GM19023 (cell line): ENCODE data around the gene NOA1.
"Not testable (repeated sequence)": the region's sequence is repeated elsewhere in the genome, so short reads cannot be mapped to it uniquely, and the experiment has no call there.

Experiments
- ATAC-seq: cut with Tn5 transposase; IDR thresholded peaks from one replicate; pipeline ENCODE4 v1.9.1; 2021; ENCODE audit warnings: mild to moderate bottlenecking, moderate library complexity; ENCODE audit not compliant: unreplicated experiment

The NOA1 gene

DNA sequence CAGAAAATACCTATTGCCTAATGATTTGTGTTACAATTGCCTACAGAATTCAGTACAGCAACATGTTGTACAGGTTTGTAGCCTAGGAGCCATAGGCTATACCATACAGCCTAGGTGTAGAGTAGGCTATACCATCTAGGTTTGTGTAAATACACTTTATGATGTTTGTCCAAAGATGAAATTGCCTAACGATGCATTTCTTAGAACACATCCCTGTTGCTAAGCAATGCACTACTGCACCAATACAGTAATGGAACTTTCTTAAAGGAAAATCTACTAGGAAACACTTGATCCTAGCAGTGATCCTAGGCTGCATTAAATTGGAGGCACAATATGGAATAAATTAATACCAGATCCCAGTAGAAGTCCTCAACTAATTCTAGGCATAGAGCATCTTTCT is 18.3 kb downstream of the NOA1 start:
- no peak for ATAC-seq

DNA sequence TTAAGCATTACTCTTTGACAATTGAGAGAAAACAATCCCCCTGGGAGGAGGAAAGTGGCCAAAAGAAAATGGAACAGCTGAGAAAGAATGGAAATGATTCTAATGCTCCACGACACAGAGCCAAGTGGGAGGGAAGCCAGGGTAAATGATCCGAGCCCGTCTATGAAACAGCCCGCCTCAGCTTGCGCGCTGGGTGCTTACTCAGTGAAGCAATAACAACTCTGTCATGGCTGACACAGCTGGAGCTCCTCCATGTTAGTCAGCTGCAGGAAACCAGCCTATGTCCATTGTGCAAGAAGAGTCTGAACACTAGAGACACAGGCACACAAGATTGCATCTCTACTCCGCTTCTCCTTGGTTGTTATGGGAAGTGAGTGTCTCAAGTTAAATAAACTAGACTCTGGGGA is 19.3 kb downstream of the NOA1 start:
- ATAC-seq = no peak

DNA sequence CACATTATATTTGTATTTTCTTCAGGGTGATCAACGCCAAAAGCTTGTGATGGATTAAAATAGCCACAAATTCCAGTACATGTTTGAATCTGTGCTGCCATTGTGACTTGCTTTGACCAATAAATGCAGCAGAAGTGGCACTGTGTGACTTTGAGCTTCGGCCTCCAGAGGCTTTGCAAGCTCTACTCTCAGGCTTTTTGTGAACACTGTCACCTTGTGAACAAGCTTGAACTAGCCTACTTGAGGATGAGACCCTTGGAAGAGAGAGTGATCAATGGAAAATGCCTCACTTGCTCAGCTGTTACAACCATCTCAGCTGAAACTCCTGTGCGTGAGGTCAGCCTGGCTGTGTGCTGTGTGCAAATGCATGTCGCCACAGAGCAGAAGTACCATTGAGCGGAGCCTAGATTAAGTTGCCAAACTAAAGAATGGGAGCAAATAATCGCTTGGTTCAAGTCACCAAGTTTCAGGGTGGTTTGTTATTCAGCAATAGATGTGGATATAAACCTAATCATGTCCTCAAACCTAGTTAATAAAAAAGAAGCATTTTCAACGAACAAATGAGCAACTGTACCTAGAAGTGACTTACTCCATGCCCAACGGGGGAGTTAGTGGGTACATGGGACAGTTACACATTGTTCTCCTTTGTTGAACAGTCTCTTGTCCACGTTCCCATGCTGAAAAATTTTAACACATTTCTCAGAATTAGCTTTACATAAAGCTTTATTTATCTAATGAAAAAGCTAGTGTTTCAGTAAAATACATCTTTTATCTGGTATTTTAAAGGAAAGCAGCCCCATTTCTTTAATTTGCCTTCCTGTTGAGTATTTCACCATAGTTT is 23.5 kb downstream of the NOA1 start:
- ATAC-seq = no peak

DNA sequence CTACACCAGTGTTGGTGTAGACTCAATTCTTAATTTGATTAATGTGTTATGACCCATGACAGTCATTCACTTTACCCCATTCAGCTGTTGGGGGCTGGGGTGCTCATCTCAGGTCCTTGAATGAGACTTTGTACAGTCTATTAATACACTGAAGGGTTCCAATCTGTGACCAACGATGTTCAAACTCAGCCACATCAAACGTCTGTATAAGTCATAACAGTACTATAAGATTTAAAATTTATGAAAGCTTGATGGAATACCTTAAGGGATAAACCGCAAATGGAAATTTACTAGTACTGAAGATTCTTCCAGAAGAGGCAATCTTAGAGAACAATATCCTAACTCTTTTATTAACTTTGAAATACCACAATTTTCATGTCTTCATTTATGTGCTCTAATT is 36.0 kb downstream of the NOA1 start:
- no peak for ATAC-seq

DNA sequence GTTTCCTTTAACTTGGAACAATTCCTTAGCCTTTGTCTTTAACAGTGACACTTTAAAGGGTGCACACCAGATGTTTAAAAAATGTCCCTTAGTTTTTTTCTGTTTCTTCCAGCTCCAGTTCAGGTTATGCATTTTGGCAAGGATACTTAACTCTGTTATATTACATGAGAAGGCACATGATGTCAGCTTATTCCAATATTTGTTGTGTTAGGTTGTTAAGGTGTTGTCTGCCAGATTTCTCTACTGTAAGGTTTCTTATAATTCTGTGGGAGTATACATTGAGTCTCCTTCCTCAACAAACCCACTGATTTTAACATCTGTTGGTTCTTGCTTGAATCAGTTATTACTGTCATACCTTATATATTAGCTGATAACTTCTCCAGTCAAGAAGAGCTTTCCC is 36.4 kb downstream of the NOA1 start:
- no peak for ATAC-seq

DNA sequence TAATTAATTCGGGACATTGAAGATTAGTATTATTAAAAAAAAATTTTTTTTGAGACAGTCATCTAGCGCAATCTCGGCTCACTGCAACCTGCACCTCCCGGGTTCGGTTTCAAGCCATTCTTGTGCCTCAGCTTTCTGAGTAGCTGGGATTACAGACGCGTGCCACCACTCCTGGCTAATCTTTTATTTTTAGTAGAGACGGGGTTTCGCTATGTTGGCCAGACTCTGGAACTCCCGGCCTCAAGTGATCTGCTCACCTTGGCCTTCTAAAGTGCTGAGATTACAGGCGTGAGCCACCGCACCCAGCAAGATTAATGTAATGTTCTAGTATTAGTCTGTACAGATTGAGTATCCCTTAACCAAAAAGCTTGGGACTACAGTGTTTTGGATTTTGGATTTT is 37.0 kb downstream of the NOA1 start:
- no peak for ATAC-seq

DNA sequence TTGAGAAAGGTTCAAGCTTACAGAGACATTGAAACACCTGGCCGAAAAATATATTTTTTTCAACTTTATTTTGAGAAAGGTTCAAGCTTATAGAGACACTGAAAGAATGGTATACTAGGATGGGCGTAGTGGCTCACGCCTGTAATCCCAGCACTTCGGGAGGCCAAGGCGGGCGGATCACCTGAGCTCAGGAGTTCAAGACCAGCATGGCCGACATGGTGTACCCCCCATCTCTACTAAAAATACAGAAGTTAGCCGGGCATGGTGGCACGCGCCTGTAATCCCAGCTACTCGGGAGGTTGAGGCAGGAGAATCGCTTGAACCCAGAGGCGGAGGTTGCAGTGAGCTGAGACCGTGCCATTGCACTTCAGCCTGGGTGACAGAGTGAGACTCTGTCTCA is 37.6 kb downstream of the NOA1 start:
- not testable (repeated sequence) for ATAC-seq

DNA sequence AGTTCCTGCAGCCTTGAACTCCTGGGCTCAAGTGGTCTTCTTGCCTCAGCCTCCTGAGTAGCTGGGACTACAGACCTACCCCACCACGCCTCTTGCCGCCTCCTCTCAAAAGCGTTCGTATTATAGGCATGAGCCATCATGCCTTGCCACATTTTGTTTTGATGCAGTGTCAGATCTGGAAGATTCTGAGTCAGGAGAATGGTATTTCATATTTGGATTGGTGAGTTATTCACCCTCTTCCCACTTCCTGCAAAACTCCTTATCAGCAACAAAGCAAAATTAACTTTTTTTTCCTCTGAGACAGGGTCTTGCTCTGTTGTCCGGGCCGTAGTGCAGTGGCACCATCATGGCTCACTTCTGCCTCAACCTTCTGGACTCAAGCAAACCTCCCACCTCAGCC is 40.1 kb downstream of the NOA1 start:
- no peak for ATAC-seq

DNA sequence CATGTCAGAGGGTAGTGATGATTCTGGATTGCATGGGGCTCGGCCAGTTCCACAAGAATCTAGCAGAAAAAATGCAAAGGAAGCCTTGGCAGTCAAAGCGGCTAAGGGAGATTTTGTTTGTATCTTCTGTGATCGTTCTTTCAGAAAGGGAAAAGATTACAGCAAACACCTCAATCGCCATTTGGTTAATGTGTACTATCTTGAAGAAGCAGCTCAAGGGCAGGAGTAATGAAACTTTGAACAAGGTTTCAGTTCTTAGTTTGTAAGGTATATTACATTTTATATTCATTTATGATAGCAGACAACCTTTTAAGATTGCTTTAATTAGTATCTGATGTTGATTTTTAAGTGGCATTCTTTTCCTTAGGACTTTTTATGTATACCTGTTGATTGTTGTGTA is 45.5 kb downstream of the NOA1 start:
- no peak for ATAC-seq

DNA sequence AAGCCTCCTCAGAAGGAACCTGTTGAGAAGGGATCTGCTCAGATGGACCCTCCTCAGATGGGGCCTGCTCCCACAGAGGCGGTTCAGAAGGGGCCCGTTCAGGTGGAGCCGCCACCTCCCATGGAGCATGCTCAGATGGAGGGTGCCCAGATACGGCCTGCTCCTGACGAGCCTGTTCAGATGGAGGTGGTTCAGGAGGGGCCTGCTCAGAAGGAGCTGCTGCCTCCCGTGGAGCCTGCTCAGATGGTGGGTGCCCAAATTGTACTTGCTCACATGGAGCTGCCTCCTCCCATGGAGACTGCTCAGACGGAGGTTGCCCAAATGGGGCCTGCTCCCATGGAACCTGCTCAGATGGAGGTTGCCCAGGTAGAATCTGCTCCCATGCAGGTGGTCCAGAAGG is 46.8 kb downstream of the NOA1 start:
- no peak for ATAC-seq

DNA sequence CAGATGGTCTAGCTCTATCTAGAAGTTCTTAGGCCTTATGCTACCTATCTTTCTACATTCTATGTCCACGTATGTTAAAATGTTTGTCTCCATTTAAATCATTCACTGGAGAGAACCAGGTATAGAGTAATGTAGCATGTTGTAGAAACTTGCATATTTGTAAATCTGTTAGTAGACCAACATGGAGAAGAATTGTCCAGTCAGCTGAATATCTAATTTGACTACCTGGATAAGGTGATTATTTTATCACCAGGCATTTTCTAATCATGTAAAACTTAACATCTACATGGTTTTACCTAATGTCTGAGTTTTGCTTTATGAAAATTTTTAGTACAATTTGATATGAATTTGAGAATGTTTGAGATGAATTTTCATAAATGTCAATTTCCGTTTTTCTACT is 50.2 kb downstream of the NOA1 start:
- no peak for ATAC-seq

DNA sequence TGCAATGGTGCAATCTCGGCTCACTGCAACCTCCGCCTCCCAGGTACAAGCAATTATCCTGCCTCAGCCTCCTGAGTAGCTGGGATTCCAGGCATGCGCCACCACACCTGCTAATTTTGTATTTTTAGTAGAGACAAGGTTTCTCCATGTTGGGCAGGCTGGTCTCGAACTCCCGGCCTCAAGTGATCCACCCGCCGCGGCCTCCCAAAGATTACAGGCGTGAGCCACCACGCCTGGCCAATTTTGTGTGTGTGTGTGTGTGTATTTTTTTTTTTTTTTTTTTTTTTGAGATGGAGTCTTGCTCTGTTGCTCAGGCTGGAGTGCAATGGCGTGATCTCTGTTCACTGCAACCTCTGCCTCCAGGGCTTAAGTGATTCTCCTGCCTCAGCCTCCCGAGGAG is 62.4 kb downstream of the NOA1 start:
- ATAC-seq = not testable (repeated sequence)

DNA sequence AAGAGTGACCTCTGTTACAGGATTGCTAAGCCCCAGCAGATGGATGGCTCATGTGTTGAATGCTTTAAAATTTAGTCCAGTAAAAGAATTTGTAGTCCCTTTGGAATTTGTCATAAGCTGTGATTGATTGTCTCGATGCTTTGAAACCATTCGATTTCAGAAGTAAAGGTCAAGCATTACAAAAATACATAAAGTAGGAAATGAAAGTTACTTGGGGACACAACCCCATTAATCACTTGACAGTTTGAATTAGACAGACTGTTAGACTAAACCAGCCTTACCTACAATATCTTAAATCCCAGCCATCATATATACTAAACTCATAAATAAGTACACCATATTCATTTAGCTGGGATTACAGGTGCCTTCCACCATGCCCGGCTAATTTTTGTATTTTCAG is 63.1 kb downstream of the NOA1 start:
- no peak for ATAC-seq
